Activated CD4-positive, alpha-beta T cell treated with anti-CD3 and anti-CD28 coated beads, Interleukin-2, Interleukin-4, amounts not matched to agents 100 ng/mL and 50 ng/mL, durations not matched to agents 16 hours and 8 hours (primary cell): ENCODE results near the gene SCN10A.

Experiments used
- DNase-seq: peaks from one replicate; pipeline ENCODE4 v3.0.0-alpha.2; 2020; ENCODE audit warnings: low spot score

The SCN10A gene

DNA sequence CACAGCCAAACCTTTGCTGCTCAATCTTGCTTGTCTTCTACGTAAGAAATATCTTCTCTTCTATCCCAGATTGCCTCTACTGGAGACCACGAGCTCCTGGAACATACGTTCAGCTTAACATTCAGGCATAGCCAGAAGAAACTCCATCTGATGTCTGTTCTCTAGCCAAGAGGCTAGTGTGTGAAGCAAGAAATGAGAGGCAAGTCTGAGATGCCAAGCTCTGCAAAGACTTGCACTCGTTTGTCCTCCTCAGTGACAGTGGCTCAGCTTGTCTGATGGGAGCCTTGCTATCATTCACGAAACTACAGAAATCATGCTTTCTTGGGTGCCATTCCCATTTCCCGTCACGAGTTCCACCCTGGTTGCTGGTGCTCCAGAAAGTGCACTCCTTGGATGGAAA is at the start of gene SCN10A:
Gene SCN10A, minus strand, starts transcription at position 192 of the 400 bp plus-strand sequence. CDS start 22,207 bp downstream, outside the sequence.
- no peak for DNase-seq

DNA sequence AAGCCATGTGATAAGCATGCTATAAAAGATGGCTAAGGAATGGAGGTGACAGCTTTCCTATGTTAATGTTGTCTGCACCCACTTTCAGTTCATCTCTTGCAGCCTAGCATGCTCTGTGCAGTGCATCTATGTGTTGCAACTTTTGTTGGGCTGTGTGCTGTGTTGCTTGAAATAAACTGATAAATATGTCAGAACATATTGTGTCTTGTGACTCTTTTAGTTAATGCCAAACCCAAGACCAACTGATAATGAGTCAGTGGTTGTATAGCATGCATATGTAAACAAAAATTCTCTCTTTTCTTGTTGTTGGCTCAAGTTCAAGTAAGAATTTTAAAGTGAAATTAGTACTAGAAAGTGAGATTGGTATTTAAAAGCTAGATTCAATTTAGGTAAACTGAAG is 37.0 kb upstream of the SCN10A start:
- DNase-seq, result no peak

DNA sequence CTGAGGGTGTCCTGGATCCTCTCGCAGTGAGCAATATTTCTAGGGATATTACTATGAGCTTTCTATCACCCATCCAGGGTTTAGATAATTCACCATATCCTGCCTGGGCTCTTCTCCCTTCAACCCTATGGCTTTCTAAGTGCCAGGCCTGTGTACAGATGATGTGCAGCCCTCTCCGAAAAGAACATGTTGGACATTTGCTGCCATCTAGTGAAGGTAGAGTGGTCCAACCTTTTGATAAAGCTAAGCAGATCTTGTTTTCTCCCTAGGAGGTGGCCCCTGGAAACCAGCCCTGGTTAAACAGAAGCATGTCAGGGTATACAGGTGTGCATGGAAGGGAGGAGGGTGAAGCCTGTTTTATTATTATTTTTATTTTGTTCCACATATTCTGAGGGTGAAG is 27.9 kb upstream of the SCN10A start:
- DNase-seq, result peak; percentile 23

DNA sequence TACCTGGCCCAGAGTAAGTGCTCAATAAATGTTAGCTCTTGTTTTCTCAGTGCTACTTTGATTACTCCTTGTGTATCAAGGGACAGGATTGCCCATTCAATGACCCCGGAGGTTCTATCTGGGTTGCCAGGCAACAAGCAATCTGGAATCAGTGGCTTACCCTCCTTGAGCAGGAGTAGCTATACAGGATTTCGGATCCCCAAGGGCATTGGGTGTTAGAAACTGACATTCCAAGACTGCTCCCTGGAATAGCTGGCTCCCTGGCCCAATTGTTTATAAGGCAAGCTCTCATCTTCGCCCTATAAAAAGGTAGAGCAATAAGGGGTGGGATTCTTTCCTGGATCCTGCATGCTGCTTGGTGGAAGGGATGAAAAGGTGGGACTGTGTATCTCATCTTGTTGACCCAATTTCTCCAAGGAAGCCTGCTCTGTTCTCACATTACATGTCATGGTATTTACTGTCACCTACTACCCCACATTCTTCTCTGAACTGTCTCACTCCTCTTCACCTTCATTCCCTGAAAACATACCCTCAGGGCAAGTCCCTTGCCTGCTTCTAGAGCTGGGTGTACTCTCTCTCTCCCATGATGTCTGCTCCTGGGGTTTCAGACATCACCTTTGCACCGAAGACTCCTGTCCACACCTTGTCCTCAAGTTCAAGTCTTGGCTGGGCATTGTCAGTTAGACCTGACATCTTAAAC is 26.4 kb upstream of the SCN10A start:
- DNase-seq, result no peak

DNA sequence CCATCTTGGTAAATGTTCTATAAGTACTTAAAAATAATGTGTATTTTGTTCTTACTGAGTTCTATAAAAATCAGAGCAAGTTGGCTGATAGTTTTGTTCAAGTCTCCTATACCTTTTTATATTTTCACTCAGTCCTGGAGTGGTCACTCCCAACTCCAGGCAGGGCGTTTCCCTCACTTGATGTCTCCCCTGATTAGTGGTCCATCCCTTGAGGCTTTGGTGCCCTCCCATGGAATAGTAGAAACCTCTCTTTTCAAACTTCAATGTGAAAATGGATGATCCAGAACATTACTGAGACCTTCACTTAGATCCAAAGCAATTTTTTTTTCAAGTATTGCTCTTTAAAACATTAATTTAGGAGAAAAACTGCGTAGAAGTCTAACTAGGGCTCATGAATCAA is 25.0 kb upstream of the SCN10A start:
- no peak for DNase-seq

GRCh38 chr3:38837358-38837757 is 21.3 kb upstream of the SCN10A start:
- no peak for DNase-seq

DNA sequence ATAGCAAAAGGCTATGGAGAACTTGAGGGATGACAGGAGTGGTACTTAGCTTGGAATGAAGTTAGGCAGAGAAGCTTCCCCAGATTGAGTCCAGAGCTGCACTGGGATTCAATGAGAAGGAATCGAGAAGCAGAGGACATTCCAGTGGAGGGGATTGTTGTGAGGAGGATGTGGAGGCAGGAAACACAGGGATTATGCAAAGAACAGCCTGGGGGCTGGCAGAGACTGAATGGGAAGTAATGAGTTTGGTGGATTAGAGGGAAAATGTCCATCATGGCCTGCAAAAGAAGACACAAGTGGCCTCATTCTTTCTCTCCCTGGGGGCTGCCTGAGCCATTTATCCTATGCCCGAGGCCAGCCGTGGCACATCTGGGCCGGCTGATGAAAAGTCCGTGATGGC is 20.5 kb upstream of the SCN10A start:
- no peak for DNase-seq

DNA sequence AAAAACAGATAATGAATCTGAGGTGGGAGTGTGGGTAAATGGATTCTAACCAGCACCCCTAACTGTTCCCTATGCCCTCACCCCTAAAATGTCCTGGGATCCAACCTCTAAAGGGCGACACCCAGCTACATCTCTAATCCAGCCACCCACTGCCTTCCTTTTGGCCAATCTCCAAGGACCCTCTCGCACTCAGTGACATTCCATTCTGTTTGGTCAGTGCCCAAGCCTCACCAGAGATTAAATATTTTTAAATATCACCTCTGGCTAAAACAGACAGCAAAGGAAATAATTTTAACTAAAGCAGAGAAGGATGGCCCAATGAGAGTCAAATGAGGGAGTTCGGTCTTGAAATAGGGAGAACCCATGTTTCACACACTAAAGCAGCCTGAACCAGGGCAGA is 19.9 kb upstream of the SCN10A start:
- DNase-seq, result no peak

DNA sequence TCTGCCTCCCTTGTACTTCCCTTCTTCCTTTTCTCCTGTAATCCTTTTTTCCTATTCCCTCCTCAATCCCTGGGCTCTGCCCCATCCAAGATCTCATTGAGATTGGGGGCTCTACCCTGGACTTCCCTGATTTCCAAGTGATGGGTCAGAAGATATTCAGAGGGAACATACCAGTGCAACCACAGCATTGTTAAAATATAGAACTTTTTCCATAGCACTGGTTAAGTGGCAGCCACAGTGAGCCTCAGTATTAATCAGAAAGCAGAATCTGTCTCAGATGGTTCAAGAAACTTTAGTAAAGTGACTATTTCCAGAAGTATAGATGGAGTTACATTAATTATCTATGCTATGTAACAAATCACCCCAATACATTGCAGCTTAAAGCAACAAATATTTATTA is 18.7 kb upstream of the SCN10A start:
- DNase-seq, result peak; percentile 2

DNA sequence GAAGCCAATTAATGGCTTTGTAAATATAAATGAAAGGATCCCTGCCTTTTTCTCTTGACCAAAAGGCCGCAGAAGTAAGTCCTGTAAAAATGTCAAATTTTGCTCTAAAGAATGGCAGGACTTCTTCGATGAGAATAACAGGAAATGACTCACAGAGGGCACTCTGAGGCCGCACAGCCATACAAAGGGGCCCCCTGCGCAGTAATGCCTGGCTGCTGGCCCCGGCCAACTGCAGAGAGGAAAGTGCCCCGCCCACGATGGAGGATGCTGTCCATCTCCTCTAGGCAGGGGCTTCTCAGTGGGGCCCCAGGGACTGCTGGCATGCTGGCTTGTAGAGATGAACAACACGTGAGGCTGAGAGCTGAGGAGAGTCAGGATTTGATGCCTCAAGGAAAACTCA is 18.1 kb upstream of the SCN10A start:
- DNase-seq, result peak; percentile 15

DNA sequence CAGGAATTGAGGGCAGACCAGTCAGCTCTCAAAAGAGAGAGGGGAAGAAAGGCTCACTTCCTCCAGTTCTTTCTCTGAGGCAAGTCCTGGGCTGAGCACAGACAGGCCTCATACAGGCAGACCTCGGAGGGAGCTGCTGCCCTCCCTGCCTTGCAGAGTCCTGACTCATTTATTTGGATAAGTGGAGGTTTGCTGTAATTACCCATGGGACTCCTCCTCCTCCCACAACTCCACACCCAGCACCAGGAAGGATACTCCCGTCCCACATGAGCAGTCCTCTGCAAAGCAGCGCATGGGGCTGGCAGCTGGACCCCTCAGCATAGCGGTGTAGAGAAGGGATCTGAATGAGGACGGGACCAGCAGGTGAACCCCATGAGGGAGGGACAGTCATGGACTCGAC is 13.4 kb upstream of the SCN10A start:
- no peak for DNase-seq

DNA sequence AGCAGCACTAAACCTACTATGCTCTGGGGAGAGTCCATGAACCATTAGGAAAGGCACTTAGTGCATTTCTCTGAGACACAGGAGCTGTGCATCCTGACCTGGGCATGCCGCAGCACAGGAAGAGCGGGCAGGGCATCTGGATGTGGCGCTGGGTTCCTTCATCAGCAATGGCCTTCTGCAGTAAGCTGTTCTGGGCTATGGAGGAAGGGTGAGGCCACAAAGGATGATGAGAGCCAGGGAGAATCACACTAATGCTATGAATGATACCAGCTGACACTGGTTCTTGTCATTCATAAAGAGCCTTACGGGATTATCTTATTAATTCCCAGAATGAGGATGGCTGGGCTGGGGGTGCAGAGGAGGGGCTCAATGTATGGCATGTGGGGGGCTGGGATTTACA is 12.7 kb upstream of the SCN10A start:
- no peak for DNase-seq

GRCh38 chr3:38827791-38828190 is 11.8 kb upstream of the SCN10A start:
- DNase-seq, result no peak

GRCh38 chr3:38826001-38826400 is 10.0 kb upstream of the SCN10A start:
- DNase-seq, result no peak

DNA sequence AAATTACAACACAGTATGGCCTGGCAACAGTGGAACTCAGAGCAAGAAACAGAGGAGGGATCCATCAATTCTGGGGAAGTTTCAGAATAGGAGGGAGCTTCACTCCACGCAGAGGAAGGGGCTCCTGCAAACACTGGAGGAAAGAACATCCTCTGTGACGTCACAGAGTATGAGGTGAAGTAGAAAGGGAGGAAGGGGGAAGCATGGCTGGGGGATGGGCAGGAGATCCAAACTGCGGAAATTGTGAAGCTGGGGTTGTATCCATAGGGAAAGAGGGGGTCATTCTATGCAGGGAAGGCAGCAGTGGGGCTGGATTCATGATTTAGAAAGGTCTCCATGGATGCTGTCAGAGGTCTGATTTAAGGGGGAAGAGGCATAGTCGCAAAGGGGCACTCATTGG is 8.3 kb upstream of the SCN10A start:
- no peak for DNase-seq

DNA sequence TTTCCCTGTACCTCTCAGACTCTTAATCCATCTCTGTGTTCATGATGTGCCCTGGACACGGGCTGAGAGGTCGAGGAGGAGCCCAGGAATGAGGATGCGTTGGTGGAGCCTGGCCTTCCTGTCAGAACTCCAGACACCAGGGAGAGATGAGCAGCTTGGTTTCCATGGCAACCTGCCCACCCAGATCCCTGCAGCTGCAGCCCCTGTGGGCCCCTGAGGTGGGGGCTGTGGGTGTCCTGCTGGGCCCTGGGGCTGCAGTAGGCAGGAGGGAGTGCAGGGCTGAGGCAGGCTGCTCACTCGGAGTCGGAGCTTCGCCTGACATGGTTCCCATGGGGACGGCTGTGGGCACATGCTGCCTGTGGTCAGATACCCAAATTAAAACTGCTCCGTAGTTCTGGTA is 7.7 kb upstream of the SCN10A start:
- DNase-seq, result no peak

DNA sequence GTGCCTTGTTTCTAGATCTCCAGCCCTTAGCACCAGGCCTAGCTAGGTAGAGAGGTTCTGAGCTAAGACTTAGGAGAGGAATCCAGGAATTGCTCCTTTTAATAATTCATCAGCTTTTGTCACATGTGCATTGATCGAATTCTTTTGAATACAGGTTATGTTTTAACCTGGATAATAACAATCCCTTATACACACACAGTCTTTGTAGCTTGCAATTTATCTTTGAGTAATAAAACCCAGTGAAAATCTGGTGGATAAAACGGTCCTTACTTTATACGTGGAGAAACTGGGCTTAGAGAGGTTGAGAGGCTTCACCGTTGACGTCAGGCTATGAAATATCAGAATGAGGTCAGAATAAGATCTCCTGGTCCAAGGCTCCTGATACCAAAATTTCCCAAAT is 7.2 kb upstream of the SCN10A start:
- DNase-seq, result no peak

DNA sequence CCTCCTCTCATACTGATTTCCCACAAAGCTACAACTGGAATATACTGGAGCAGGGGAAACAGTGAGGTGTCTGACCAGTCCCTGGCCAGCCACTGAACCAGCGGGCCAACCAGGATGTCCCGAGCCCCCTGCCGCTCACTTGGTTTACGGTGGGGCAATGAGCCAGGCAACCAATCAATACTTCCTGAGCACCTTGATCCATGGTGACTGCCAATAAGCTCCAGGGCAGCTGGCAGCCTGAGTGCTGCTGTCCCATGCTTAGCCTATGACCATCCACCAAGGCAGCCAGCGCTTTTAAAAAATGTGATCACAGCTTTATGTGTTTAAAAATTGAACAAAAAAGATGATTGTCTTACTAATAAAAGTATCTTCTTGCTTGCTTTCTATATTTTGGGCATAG is 4.2 kb downstream of the SCN10A start:
- no peak for DNase-seq

DNA sequence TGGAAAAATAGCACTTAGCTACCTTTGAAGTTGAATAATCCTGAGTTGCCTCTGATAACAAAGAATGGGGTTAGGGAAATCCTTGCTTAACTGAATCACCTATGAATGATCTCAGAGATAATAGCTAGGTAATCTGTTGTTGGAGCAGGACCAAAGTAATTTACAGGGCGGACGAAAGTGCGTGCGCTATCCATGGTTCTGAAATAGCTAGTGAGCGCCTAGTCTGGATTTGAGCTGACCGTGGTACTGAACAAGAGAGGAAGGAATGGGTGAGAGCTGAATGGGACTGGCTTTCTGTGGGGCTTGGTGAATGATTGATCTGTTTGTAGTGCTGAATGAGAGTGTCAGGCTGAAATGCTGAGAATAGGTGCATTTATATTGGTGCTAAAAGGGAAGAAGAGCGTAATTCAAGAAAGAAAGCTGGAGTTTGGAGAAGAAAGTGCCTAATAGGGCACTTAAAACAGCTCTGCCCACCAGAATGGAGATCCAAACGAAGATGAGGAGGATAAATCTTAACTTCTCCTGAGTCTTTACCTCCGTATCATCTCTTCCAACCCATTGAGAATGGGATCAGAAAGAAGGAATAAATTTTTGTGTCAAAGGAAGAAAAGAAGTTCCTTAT is 10.1 kb downstream of the SCN10A start:
- DNase-seq, result peak; percentile 50

GRCh38 chr3:38805004-38805403 is 11.0 kb downstream of the SCN10A start:
- DNase-seq, result no peak

GRCh38 chr3:38800511-38800910 is 15.5 kb downstream of the SCN10A start:
- DNase-seq, result no peak

DNA sequence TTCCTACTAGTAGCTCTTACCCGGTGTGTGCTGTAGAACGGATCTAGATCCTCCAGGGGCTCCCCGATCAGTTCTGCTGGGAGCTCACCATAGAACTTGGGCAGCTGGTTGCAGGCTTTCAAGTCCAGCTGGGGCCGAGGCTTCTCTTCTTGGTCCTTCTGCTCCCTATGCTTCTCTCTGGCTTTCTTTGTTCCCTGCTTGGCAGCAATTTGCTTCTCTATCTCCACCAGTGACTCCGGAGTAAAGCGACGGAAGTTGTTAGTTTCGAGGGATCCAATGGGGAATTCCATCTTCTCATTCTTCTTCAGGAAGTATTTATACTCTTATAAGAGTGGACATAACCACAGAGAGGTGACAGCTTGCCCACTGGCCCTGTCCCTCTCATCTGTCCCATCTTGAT is 22.3 kb downstream of the SCN10A start:
- DNase-seq, result no peak

GRCh38 chr3:38792983-38793382 is 23.0 kb downstream of the SCN10A start:
- DNase-seq, result no peak

DNA sequence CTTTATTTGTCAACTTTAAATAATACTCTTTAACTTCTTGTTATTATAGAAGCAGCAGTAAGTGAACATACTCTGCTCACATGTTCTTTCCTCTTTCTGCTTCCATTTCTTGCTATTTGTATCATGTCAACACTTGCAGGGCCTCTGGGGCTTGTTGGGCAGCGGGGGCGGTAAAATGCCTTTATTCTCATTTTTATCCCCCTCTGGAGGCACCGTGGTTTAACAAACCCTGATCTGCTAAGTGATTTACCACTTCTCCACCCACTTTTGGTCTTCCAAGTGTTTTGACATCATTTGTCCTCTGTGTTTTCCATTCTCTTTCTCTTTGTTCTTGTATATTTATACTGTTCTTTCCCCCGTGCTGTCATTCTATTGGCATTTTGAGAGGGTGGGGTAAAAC is 33.9 kb downstream of the SCN10A start:
- no peak for DNase-seq
